Motor neuron (in vitro differentiated cells): ENCODE results near the gene CDK6. TPM values are rescaled to one million over a fixed set of nuclear protein-coding genes. Genes with fewer than 3 reads are reported as not detected.

Experiments
- ATAC-seq, 8 experiments: fragments of 200-7000 bp; cut with Tn5 transposase; replicated peaks in 6 of 8; 2 replicates each; pipeline ENCODE4 v1.8.0; 2021; ENCODE audit warnings: mild to moderate bottlenecking in 8 of 8, moderate library complexity in 8 of 8
- H3K27ac ChIP-seq, 2 donors: fragments of 250-450 bp; sonication (Bioruptor Pico); 2 replicates each; pipeline ENCODE4 v1.9.0; 2021; ENCODE audit warnings: antibody characterized with exemption in 2 of 2, mild to moderate bottlenecking in 2 of 2, moderate library complexity in 1 of 2
- H3K4me1 ChIP-seq, 2 donors: fragments of 250-450 bp; sonication (Bioruptor Pico); replicated peaks in 1 of 2; 2 replicates each; pipeline ENCODE4 v1.6.1; 2021; ENCODE audit warnings: antibody characterized with exemption in 2 of 2, mild to moderate bottlenecking in 2 of 2, moderate library complexity in 1 of 2
- H3K4me3 ChIP-seq, 5 donors: fragments of 250-450 bp; sonication (Bioruptor Pico); 2 replicates each; pipeline ENCODE4 v1.9.0; 2021; ENCODE audit warnings: antibody characterized with exemption in 5 of 5, mild to moderate bottlenecking in 5 of 5, moderate library complexity in 4 of 5
- WGBS, 10 experiments: fragments of 450-650 bp; shearing (Covaris generic); methylation state at CpG; one replicate each; pipeline ENCODE4 v1.0.0; 2022; 5-methylcytosine and 5-hydroxymethylcytosine counted together
- in situ Hi-C, 9 experiments: fragments of 400-800 bp; cut with MboI; loops; one replicate each; pipeline ENCODE4 v1.15.0; 2021; ENCODE audit warnings: low sequenced_read_pairs in 9 of 9, low pct_unique_long_range_greater_than_20kb in 2 of 9; ENCODE audit not compliant: unreplicated experiment in 9 of 9
- total RNA-seq, 8 experiments: library from RNA; unstranded; fragments of 300-600 nt; gene quantifications; 2 replicates each; pipeline versions ENCODE4 v1.2.3 to v1.2.4, GENCODE V29; 2022

CDK6 gene
- total RNA-seq, 8 experiments from 2014 or later: 11.2 to 55.2 (median 25.7) TPM

- ATAC-seq: no peak
- in situ Hi-C loops: no loop called here
- Histone ChIP-seq H3K27ac (no peak overlapping the region), H3K4me1 (no peaks in the 10 kb centered on the region), H3K4me3 (no peak overlapping the region)
These were observed 19.0 kb downstream of the CDK6 start for GRCh38 chr7:92817398-92817797.

GRCh38 chr7:92815412-92815811 is 21.0 kb downstream of the CDK6 start:
- Histone ChIP-seq H3K4me3 (no peak overlapping the region), H3K4me1 (no peaks in the 10 kb centered on the region), H3K27ac (no peak overlapping the region)
- no peak for ATAC-seq
- in situ Hi-C loops: no loop called here

- Histone ChIP-seq H3K27ac (no peak overlapping the region), H3K4me1 (peaks cover 6 to 7% of the 10 kb centered on the region in 2 donors), H3K4me3 (no peak overlapping the region)
- in situ Hi-C loops: no loop called here
- no peak for ATAC-seq
- 31 to 92% (median 52%) methylated on average over 2 to 4 of the region's 4 CpGs for WGBS, 10 experiments
These were observed 22.9 kb downstream of the CDK6 start for GRCh38 chr7:92813390-92814024.

- ATAC-seq: no peak
- Histone ChIP-seq H3K27ac (no peak overlapping the region), H3K4me1 (peaks cover 6 to 7% of the 10 kb centered on the region in 2 donors), H3K4me3 (no peak overlapping the region)
- in situ Hi-C loops: no loop called here
- WGBS, 10 experiments: 57 to 100% (median 95%) methylated on average over 1 to 6 of the region's 6 CpGs
These were observed 25.2 kb downstream of the CDK6 start for GRCh38 chr7:92811158-92811557.

GRCh38 chr7:92809760-92810573 is 26.4 kb downstream of the CDK6 start:
- Histone ChIP-seq H3K4me1 (peaks cover 6 to 7% of the 10 kb centered on the region in 2 donors), H3K4me3 (no peak overlapping the region), H3K27ac (no peak overlapping the region)
- in situ Hi-C loops: loop anchor here in 1 of 9 experiments (10.0 kb wide), 1 partner anchor 115 kb away; no protein-coding TSS in a partner anchor
- WGBS, 10 experiments: 20 to 90% (median 68%) methylated on average over 2 to 10 of the region's 10 CpGs
- peak; percentile 69 to 93 (median 77) for ATAC-seq

- H3K4me3 ChIP-seq: no peak overlapping the region
- in situ Hi-C loops: loop anchor here in 1 of 9 experiments (10.0 kb wide), 1 partner anchor 115 kb away; no protein-coding TSS in a partner anchor
These were observed 27.0 kb downstream of the CDK6 start for GRCh38 chr7:92809397-92809759.

GRCh38 chr7:92808635-92809034 is 27.7 kb downstream of the CDK6 start:
- H3K27ac ChIP-seq: no peak overlapping the region
- peaks cover 6 to 7% of the 10 kb centered on the region in 2 donors for H3K4me1 ChIP-seq
- in situ Hi-C loops: loop anchor here in 1 of 9 experiments (10.0 kb wide), 1 partner anchor 114 kb away; no protein-coding TSS in a partner anchor
- peak in 1 of 8 experiments; percentile 9 for ATAC-seq
- H3K4me3 ChIP-seq: no peak overlapping the region

More at GRCh38 chr7:92809397-92809759, 27.0 kb downstream of the CDK6 start:
- Histone ChIP-seq H3K4me1 (peaks cover 6 to 7% of the 10 kb centered on the region in 2 donors), H3K27ac (no peak overlapping the region)
- ATAC-seq: peak in 3 of 8 experiments; percentile 4 to 29 (median 15)

- Histone ChIP-seq H3K4me1 (peaks cover 6 to 7% of the 10 kb centered on the region in 2 donors), H3K27ac (no peak overlapping the region), H3K4me3 (no peak overlapping the region)
- in situ Hi-C loops: loop anchor here in 1 of 9 experiments (10.0 kb wide), 1 partner anchor 113 kb away; no protein-coding TSS in a partner anchor
- WGBS, 10 experiments: 46 to 100% (median 93%) methylated on average over 1 to 2 of the region's 2 CpGs; no CpG with 5 or more reads in 1 of the 10 experiments
- peak in 3 of 8 experiments; percentile 60 to 65 (median 63) for ATAC-seq
These were observed 28.4 kb downstream of the CDK6 start for GRCh38 chr7:92808006-92808405.

- in situ Hi-C loops: loop anchor here in 1 of 9 experiments (10.0 kb wide), 1 partner anchor 112 kb away; no protein-coding TSS in a partner anchor
These were observed 29.9 kb downstream of the CDK6 start for GRCh38 chr7:92806496-92806895.

GRCh38 chr7:92802406-92802805 is 34.0 kb downstream of the CDK6 start:
- peak in 1 of 8 experiments; percentile 73 for ATAC-seq
- no peak overlapping the region for H3K4me3 ChIP-seq
- in situ Hi-C loops: loop anchor here in 1 of 9 experiments (10.0 kb wide), 1 partner anchor 108 kb away; no protein-coding TSS in a partner anchor
- no peaks in the 10 kb centered on the region for H3K4me1 ChIP-seq
- 34 to 100% (median 97%) methylated on average over 1 to 4 of the region's 4 CpGs; no CpG with 5 or more reads in 2 of the 10 experiments for WGBS, 10 experiments
- H3K27ac ChIP-seq: no peak overlapping the region

More at GRCh38 chr7:92806496-92806895, 29.9 kb downstream of the CDK6 start:
- H3K27ac ChIP-seq: no peak overlapping the region
- H3K4me3 ChIP-seq: no peak overlapping the region
- H3K4me1 ChIP-seq: peaks cover 6 to 7% of the 10 kb centered on the region in 2 donors
- WGBS, 10 experiments: 92 to 100% (median 100%) methylated on average over 1 to 6 of the region's 6 CpGs
- no peak for ATAC-seq

- 50 to 100% (median 89%) methylated on average over 1 to 3 of the region's 3 CpGs for WGBS, 10 experiments
- peak in 4 of 8 experiments; percentile 49 to 64 (median 54) for ATAC-seq
- no peaks in the 10 kb centered on the region for H3K4me1 ChIP-seq
- no peak overlapping the region for H3K4me3 ChIP-seq
- H3K27ac ChIP-seq: no peak overlapping the region
- in situ Hi-C loops: loop anchor here in 1 of 9 experiments (10.0 kb wide), 1 partner anchor 105 kb away; no protein-coding TSS in a partner anchor
These were observed 36.7 kb downstream of the CDK6 start for GRCh38 chr7:92799446-92800211.

GRCh38 chr7:92798517-92799249 is 37.7 kb downstream of the CDK6 start:
- H3K4me3 ChIP-seq: no peak overlapping the region
- ATAC-seq: peak in 1 of 8 experiments; percentile 49

More at GRCh38 chr7:92798517-92799249, 37.7 kb downstream of the CDK6 start:
- WGBS, 10 experiments: 0 to 80% (median 59%) methylated on average over 1 of the region's 1 CpG; no CpG with 5 or more reads in 2 of the 10 experiments
- Histone ChIP-seq H3K27ac (no peak overlapping the region), H3K4me1 (no peaks in the 10 kb centered on the region)
- in situ Hi-C loops: no loop called here
